GM12892 (cell line): ENCODE data around the gene SGSM1.

Source experiments
- POLR2AphosphoS5 ChIP-seq: IDR thresholded peaks from 2 replicates; pipeline ENCODE4 v1.6.1; 2011; ENCODE audit warnings: low read depth, low read length, control low read depth
- TAF1 ChIP-seq: IDR thresholded peaks from 2 replicates; pipeline ENCODE4 v1.6.1; 2011; ENCODE audit warnings: low read depth, mild to moderate bottlenecking, control low read depth, low read length, borderline replicate concordance

- no peak for TF ChIP-seq POLR2AphosphoS5
- no peak for TF ChIP-seq TAF1
These were observed 148.8 kb downstream of the SGSM1 start for GRCh38 chr22:24954856-24955255.
